MM.1S (cell line): ENCODE results near the gene CR1.
"Not testable (repeated sequence)": the region's sequence is repeated elsewhere in the genome, so short reads cannot be mapped to it uniquely, and the experiment has no call there.

ENCODE experiments used
- DNase-seq: peaks from one replicate; pipeline ENCODE4 v3.0.0-alpha.2; 2015
- H2AFZ ChIP-seq: fragments of 300-600 bp; sonication (generic); 2 replicates; pipeline ENCODE4 v1.6.0; 2016; ENCODE audit warnings: antibody characterized with exemption, low read length
- H3F3A ChIP-seq: fragments of 300-600 bp; sonication (generic); 2 replicates; pipeline ENCODE4 v1.6.1; 2016; ENCODE audit warnings: mild to moderate bottlenecking, antibody characterized with exemption, low read length, moderate library complexity, mixed read lengths; ENCODE audit not compliant: insufficient read depth
- H3K27ac ChIP-seq: fragments of 300-600 bp; sonication (generic); 2 replicates; pipeline ENCODE4 v1.5.1; 2016; ENCODE audit warnings: mild to moderate bottlenecking, low read length
- H3K27me3 ChIP-seq: fragments of 300-600 bp; sonication (generic); replicated peaks from 2 replicates; pipeline ENCODE4 v1.6.0; 2016; ENCODE audit warnings: low read length; ENCODE audit not compliant: insufficient read depth
- H3K36me3 ChIP-seq: fragments of 300-600 bp; sonication (generic); replicated peaks from 2 replicates; pipeline ENCODE4 v1.6.1; 2016; ENCODE audit warnings: mild to moderate bottlenecking, low read length, mixed read lengths; ENCODE audit not compliant: insufficient read depth
- H3K4me1 ChIP-seq: fragments of 300-600 bp; sonication (generic); 2 replicates; pipeline ENCODE4 v1.6.1; 2016; ENCODE audit warnings: low read length, mixed read lengths
- H3K4me2 ChIP-seq: fragments of 300-600 bp; sonication (generic); 2 replicates; pipeline ENCODE4 v1.6.0; 2016; ENCODE audit warnings: low read depth, low read length
- H3K4me3 ChIP-seq: fragments of 300-600 bp; sonication (generic); 2 replicates; pipeline ENCODE4 v1.5.1; 2016; ENCODE audit warnings: low read length, mixed read lengths
- H3K79me2 ChIP-seq: fragments of 300-600 bp; sonication (generic); 2 replicates; pipeline ENCODE4 v1.6.1; 2016; ENCODE audit warnings: mixed run types, low read length, mixed read lengths
- H3K9ac ChIP-seq: fragments of 300-600 bp; sonication (generic); 2 replicates; pipeline ENCODE4 v1.6.1; 2016; ENCODE audit warnings: low read length, mixed read lengths
- H3K9me2 ChIP-seq: fragments of 300-600 bp; sonication (generic); replicated peaks from 2 replicates; pipeline ENCODE4 v1.6.1; 2016; ENCODE audit warnings: mild to moderate bottlenecking, low read length, mixed read lengths; ENCODE audit not compliant: insufficient read depth
- H3K9me3 ChIP-seq: fragments of 300-600 bp; sonication (generic); replicated peaks from 2 replicates; pipeline ENCODE4 v1.6.1; 2016; ENCODE audit warnings: mild to moderate bottlenecking, low read length, mixed read lengths; ENCODE audit not compliant: insufficient read depth
- H4K20me1 ChIP-seq: fragments of 300-600 bp; sonication (generic); 2 replicates; pipeline ENCODE4 v1.6.1; 2016; ENCODE audit warnings: mild to moderate bottlenecking, low read length, moderate library complexity, mixed read lengths; ENCODE audit not compliant: insufficient read depth
- CTCF ChIP-seq: fragments of 300-600 bp; sonication (generic); IDR thresholded peaks from 2 replicates; pipeline ENCODE4 v1.5.1; 2016; ENCODE audit warnings: antibody characterized with exemption, low read length, mixed read lengths
- EZH2 ChIP-seq: fragments of 300-600 bp; sonication (generic); optimal IDR thresholded peaks from 2 replicates; pipeline ENCODE3; 2017; ENCODE audit warnings: low read depth, mild to moderate bottlenecking, antibody characterized with exemption, low read length, mixed read lengths
- EZH2phosphoT487 ChIP-seq: fragments of 300-600 bp; sonication (generic); IDR thresholded peaks from 2 replicates; pipeline ENCODE4 v1.6.1; 2018; ENCODE audit warnings: antibody characterized with exemption, low read length

Gene CR1

GRCh38 chr1:207620543-207620893 lies 124.6 kb downstream of the CR1 start:
- no peaks in the 10 kb centered on the region for H3K9me3 ChIP-seq
- no peaks in the 10 kb centered on the region for H3K9me2 ChIP-seq
- H3K36me3 ChIP-seq = no peaks in the 10 kb centered on the region
- no peak overlapping the region for H3K4me3 ChIP-seq
- no peak for DNase-seq
- H3K79me2 ChIP-seq = no peaks in the 10 kb centered on the region
- no peaks in the 10 kb centered on the region for H3K27me3 ChIP-seq
- TF ChIP-seq EZH2 (no peak), CTCF (no peak)
- no peaks in the 10 kb centered on the region for H4K20me1 ChIP-seq
- H3K4me1 ChIP-seq = no peaks in the 10 kb centered on the region
- no peak overlapping the region for H3K9ac ChIP-seq
- H2AFZ ChIP-seq = no peak overlapping the region
- no peaks in the 10 kb centered on the region for H3F3A ChIP-seq
- no peak overlapping the region for H3K27ac ChIP-seq
- H3K4me2 ChIP-seq = no peak overlapping the region

GRCh38 chr1:207625504-207626071 lies 129.6 kb downstream of the CR1 start:
- not testable (repeated sequence) for H3F3A ChIP-seq, H3K9me2 ChIP-seq, DNase-seq, H3K9ac ChIP-seq, H3K9me3 ChIP-seq, H3K27me3 ChIP-seq, H3K27ac ChIP-seq, H3K36me3 ChIP-seq, H2AFZ ChIP-seq, H3K4me1 ChIP-seq, H4K20me1 ChIP-seq, H3K4me3 ChIP-seq, H3K79me2 ChIP-seq, H3K4me2 ChIP-seq

- Histone ChIP-seq H3K9ac (no peak overlapping the region), H3K9me3 (no peaks in the 10 kb centered on the region), H3K4me3 (no peak overlapping the region), H3K9me2 (no peaks in the 10 kb centered on the region), H3K27me3 (no peaks in the 10 kb centered on the region), H3K79me2 (no peaks in the 10 kb centered on the region), H2AFZ (no peak overlapping the region), H3K27ac (no peak overlapping the region), H4K20me1 (no peaks in the 10 kb centered on the region), H3K4me1 (no peaks in the 10 kb centered on the region), H3F3A (no peaks in the 10 kb centered on the region), H3K4me2 (no peak overlapping the region), H3K36me3 (no peaks in the 10 kb centered on the region)
- no peak for TF ChIP-seq CTCF
- TF ChIP-seq EZH2phosphoT487 = no peak
- no peak for TF ChIP-seq EZH2
- DNase-seq = no peak
These were observed 131.0 kb downstream of the CR1 start for GRCh38 chr1:207626972-207627337.

GRCh38 chr1:207627496-207627895 lies 131.5 kb downstream of the CR1 start:
- H3K4me3 ChIP-seq = no peak overlapping the region
- no peak overlapping the region for H2AFZ ChIP-seq
- H3K4me1 ChIP-seq = no peaks in the 10 kb centered on the region
- no peak overlapping the region for H3K27ac ChIP-seq
- H3K27me3 ChIP-seq = no peaks in the 10 kb centered on the region
- H3K4me2 ChIP-seq = no peak overlapping the region
- H3F3A ChIP-seq = no peaks in the 10 kb centered on the region
- no peaks in the 10 kb centered on the region for H3K9me2 ChIP-seq
- TF ChIP-seq EZH2 (no peak), CTCF (no peak), EZH2phosphoT487 (no peak)
- DNase-seq = no peak
- H3K9me3 ChIP-seq = no peaks in the 10 kb centered on the region
- no peaks in the 10 kb centered on the region for H3K36me3 ChIP-seq
- H4K20me1 ChIP-seq = no peaks in the 10 kb centered on the region
- H3K79me2 ChIP-seq = no peaks in the 10 kb centered on the region
- no peak overlapping the region for H3K9ac ChIP-seq
